Measurements from ENCODE around the gene KLC1.
A peak's percentile ranks its signal among the peaks of the same experiment; 100 is the strongest.

- peak in 7 of 12 donors; percentile 19 to 69 (median 38) for TF ChIP-seq CTCF (IDR thresholded peaks at IDR 0.05)
- TF ChIP-seq POLR2A (IDR thresholded peaks at IDR 0.05): no peak
Measured at GRCh38 chr14:103613517-103613916, 15.5 kb upstream of the KLC1 start.

All from heart left ventricle (tissue), 13 donors.